HepG2 (cell line): ENCODE results near the gene HSD11B2. TPM values are rescaled to one million over a fixed set of nuclear protein-coding genes. Genes with fewer than 3 reads are reported as not detected.
A peak's percentile ranks its signal among the peaks of the same experiment; 100 is the strongest.

Experiments
- CAMTA2 ChIP-seq: sonication (generic); formaldehyde crosslinking; IDR thresholded peaks from 2 replicates; pipeline ENCODE4 v1.4.0; 2020; ENCODE audit warnings: mild to moderate bottlenecking, missing genetic modification reagents, borderline replicate concordance
- DBP ChIP-seq: sonication (generic); formaldehyde crosslinking; IDR thresholded peaks from 2 replicates; pipeline ENCODE4 v1.4.0; 2020; ENCODE audit warnings: missing genetic modification reagents; ENCODE audit errors: not compliant biosample characterization
- HMGXB3 ChIP-seq: sonication (generic); formaldehyde crosslinking; IDR thresholded peaks from 2 replicates; pipeline ENCODE4 v1.4.0; 2020; ENCODE audit warnings: missing genetic modification reagents, borderline replicate concordance
- HOXD1 ChIP-seq: sonication (generic); formaldehyde crosslinking; IDR thresholded peaks from 2 replicates; pipeline ENCODE4 v1.5.0; 2020; ENCODE audit warnings: missing genetic modification reagents
- TP53 ChIP-seq: sonication (generic); formaldehyde crosslinking; conservative IDR thresholded peaks from 2 replicates; pipeline ENCODE4 v1.4.0; 2020; ENCODE audit warnings: missing genetic modification reagents
- ZMYM3 ChIP-seq: sonication (generic); formaldehyde crosslinking; IDR thresholded peaks from 2 replicates; pipeline ENCODE4 v1.5.1; 2020; ENCODE audit warnings: mild to moderate bottlenecking, missing genetic modification reagents
- ZNF292 ChIP-seq: sonication (generic); formaldehyde crosslinking; IDR thresholded peaks from 2 replicates; pipeline ENCODE4 v1.8.1; 2022; ENCODE audit warnings: mild to moderate bottlenecking, low read depth, missing genetic modification reagents, borderline replicate concordance
- ZNF44 ChIP-seq: sonication (generic); formaldehyde crosslinking; IDR thresholded peaks from 2 replicates; pipeline ENCODE4 v1.5.1; 2020; ENCODE audit warnings: mild to moderate bottlenecking, missing genetic modification reagents
- ZNF564 ChIP-seq: sonication (generic); formaldehyde crosslinking; IDR thresholded peaks from 2 replicates; pipeline ENCODE4 v1.8.1; 2023; ENCODE audit warnings: mild to moderate bottlenecking, missing genetic modification reagents
- polyA plus RNA-seq, 8 experiments: library from polyadenylated mRNA; depleted of rRNA in 3 of 8; stranded (reverse) in 7 of 8; unstranded in 1 of 8; fragments of >200 nt; fragmentation: Illumina TruSeq in 4 of 8; extraction: Trizol in 4 of 8; gene quantifications; 2 replicates each; pipeline versions ENCODE4 v1.2.1 to v1.2.3, GENCODE V29; 2011 to 2016; ENCODE audit warnings: low read depth in 4 of 8, missing spikeins in 1 of 8, mixed read lengths in 1 of 8; ENCODE audit not compliant: insufficient read depth in 1 of 8
- total RNA-seq, 5 experiments: library from RNA; depleted of rRNA; stranded (reverse); fragments of >200 nt; fragmentation: Illumina TruSeq; extraction: Trizol; gene quantifications; 2 replicates each; pipeline ENCODE4 v1.2.3, GENCODE V29; 2016; ENCODE audit warnings: low read depth in 1 of 5
- TF ChIP-seq, protein P1 (sequence below): sonication (generic); formaldehyde crosslinking; IDR thresholded peaks from 2 replicates; pipeline ENCODE4 v1.8.1; 2023; ENCODE audit warnings: mild to moderate bottlenecking, moderate library complexity, missing genetic modification reagents
- TF ChIP-seq, protein P2 (sequence below): sonication (generic); formaldehyde crosslinking; IDR thresholded peaks from 2 replicates; pipeline ENCODE4 v1.4.0; 2020; ENCODE audit warnings: mild to moderate bottlenecking, missing genetic modification reagents

The HSD11B2 gene
- total and polyA plus RNA-seq, 2 of the 13 experiments (the other 11 are each of a cell fraction or from before 2014, with no cell fraction given), result 8.9 to 13.6 TPM

GRCh38 chr16:67481561-67482232, 50.8 kb downstream of the HSD11B2 start (continued):
- TF ChIP-seq DBP (CRISPR knock-in tag), result no peak
- TF ChIP-seq, protein P1, sequence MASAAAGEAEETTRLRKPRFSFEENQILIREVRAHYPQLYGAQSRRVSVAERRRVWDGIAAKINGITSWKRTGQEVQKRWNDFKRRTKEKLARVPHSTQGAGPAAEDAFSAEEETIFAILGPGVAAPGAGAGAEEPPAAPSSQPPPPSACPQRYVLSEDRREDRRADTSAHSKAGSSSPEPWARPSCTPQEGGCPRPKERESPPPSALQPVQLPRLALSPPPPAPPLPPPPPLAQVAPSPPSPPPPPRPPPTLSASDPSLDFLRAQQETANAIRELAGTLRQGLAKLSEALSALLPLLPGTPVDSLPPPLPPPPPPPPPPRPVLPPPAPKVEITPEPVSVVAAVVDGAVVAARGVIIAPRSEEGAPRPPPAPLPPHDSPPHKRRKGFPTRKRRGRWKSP (CRISPR knock-in tag), result peak; percentile 1; the same call in 1 of the 2 replicates
- 0 out of 2 replicates have a peak, but pooled peaks have one; percentile 4 for TF ChIP-seq ZNF564 (CRISPR knock-in tag)
- TF ChIP-seq ZNF292, result no peak
- 0 out of 2 replicates have a peak, but pooled peaks have one; percentile 17 for TF ChIP-seq CAMTA2 (CRISPR knock-in tag)
- 0 out of 2 replicates have a peak, but pooled peaks have one; percentile 9 for TF ChIP-seq ZMYM3
- 0 out of 2 replicates have a peak, but pooled peaks have one; percentile 37 for TF ChIP-seq ZNF44 (CRISPR knock-in tag)
- TF ChIP-seq, protein P2, sequence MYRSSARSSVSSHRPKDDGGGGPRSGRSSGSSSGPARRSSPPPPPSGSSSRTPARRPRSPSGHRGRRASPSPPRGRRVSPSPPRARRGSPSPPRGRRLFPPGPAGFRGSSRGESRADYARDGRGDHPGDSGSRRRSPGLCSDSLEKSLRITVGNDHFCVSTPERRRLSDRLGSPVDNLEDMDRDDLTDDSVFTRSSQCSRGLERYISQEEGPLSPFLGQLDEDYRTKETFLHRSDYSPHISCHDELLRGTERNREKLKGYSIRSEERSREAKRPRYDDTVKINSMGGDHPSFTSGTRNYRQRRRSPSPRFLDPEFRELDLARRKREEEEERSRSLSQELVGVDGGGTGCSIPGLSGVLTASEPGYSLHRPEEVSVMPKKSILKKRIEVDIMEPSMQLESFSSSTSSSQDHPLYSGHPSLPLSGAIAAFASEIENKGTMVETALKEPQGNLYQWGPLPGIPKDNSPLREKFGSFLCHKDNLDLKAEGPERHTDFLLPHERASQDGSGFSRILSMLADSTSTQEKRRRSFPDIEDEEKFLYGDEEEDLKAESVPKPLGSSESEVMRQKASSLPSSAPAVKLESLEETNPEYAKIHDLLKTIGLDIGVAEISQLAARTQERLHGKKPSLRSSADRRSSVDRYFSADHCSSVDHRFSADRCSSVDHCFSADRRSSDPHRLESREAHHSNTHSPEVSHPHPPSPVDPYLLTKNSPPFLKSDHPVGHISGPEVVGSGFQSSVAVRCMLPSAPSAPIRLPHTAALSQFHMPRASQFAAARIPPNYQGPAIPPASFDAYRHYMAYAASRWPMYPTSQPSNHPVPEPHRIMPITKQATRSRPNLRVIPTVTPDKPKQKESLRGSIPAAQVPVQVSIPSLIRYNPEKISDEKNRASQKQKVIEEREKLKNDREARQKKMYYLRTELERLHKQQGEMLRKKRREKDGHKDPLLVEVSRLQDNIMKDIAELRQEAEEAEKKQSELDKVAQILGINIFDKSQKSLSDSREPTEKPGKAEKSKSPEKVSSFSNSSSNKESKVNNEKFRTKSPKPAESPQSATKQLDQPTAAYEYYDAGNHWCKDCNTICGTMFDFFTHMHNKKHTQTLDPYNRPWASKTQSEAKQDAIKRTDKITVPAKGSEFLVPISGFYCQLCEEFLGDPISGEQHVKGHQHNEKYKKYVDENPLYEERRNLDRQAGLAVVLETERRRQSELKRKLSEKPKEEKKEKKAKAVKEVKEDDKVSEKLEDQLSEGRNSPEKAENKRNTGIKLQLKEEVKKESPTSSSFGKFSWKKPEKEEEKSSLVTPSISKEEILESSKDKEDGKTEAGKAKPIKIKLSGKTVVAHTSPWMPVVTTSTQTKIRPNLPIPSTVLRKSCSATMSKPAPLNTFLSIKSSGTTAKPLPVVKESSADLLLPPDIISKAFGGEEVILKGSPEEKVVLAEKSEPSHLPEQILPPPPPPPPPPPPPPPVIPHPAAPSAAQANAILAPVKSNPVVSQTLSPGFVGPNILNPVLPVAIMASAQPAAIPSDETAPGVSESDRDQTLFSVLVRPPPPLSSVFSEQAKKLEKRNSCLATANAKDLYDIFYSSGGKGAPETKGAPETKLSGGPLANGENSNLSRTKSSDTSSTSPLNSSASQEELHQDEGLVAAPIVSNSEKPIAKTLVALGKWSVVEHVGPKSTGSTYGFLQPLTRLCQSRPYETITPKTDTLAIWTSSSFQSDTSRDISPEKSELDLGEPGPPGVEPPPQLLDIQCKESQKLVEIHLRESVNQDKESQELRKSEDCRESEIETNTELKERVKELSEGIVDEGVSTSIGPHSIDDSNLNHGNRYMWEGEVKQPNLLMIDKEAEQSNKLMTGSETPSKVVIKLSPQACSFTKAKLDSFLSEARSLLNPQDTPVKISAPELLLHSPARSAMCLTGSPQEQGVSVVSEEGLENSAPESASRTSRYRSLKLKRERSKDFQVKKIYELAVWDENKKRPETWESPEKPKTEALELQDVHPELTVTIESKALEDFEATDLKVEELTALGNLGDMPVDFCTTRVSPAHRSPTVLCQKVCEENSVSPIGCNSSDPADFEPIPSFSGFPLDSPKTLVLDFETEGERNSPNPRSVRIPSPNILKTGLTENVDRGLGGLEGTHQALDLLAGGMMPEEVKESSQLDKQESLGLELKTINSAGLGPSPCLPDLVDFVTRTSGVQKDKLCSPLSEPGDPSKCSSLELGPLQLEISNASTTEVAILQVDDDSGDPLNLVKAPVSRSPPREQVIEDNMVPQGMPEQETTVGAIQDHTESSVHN (CRISPR knock-in tag), result 0 out of 2 replicates have a peak, but pooled peaks have one; percentile 46
- TF ChIP-seq HMGXB3 (CRISPR knock-in tag), result peak; percentile 27; the same call in 1 of the 2 replicates
- no peak for TF ChIP-seq HOXD1 (CRISPR knock-in tag)
- TF ChIP-seq TP53 (CRISPR knock-in tag), result no peak
